Fibroblast of upper back skin (primary cell): ENCODE measurements around the gene MNX1.

Experiments used
- DNase-seq: peaks from one replicate; pipeline ENCODE4 v3.0.0-alpha.2; 2013

Gene MNX1

GRCh38 chr7:157010588-157011332 lies at the start of gene MNX1:
Gene MNX1 (minus strand): TSS chr7:157010663. CDS start chr7:157010350, 313 bp downstream.
- no peak for DNase-seq

GRCh38 chr7:157059534-157059933 lies 49.1 kb upstream of the MNX1 start:
- DNase-seq: no peak

- DNase-seq: no peak
These were observed 48.2 kb upstream of the MNX1 start for GRCh38 chr7:157058701-157059100.

GRCh38 chr7:157058068-157058467 lies 47.6 kb upstream of the MNX1 start:
- DNase-seq: no peak

GRCh38 chr7:157056957-157057902 lies 46.8 kb upstream of the MNX1 start:
- no peak for DNase-seq

- no peak for DNase-seq
These were observed 45.8 kb upstream of the MNX1 start for GRCh38 chr7:157056246-157056645.

- DNase-seq: no peak
These were observed 44.5 kb upstream of the MNX1 start for GRCh38 chr7:157054927-157055326.

GRCh38 chr7:157053118-157053517 lies 42.7 kb upstream of the MNX1 start:
- DNase-seq: no peak

- no peak for DNase-seq
These were observed 36.7 kb upstream of the MNX1 start for GRCh38 chr7:157047148-157047547.

GRCh38 chr7:157046681-157047080 lies 36.2 kb upstream of the MNX1 start:
- peak; percentile 78 for DNase-seq

- DNase-seq: no peak
These were observed 34.6 kb upstream of the MNX1 start for GRCh38 chr7:157044943-157045660.

- DNase-seq: peak; percentile 60
These were observed 33.8 kb upstream of the MNX1 start for GRCh38 chr7:157044147-157044687.

- DNase-seq: peak; percentile 88
These were observed 33.3 kb upstream of the MNX1 start for GRCh38 chr7:157043745-157044144.

- no peak for DNase-seq
These were observed 31.2 kb upstream of the MNX1 start for GRCh38 chr7:157041514-157042277.

- peak; percentile 9 for DNase-seq
These were observed 30.5 kb upstream of the MNX1 start for GRCh38 chr7:157041004-157041403.

- DNase-seq: no peak
These were observed 27.2 kb upstream of the MNX1 start for GRCh38 chr7:157037635-157038034.

- no peak for DNase-seq
These were observed 26.6 kb upstream of the MNX1 start for GRCh38 chr7:157037028-157037427.

GRCh38 chr7:157035979-157036378 lies 25.5 kb upstream of the MNX1 start:
- DNase-seq: no peak

GRCh38 chr7:157035302-157035701 lies 24.8 kb upstream of the MNX1 start:
- no peak for DNase-seq

GRCh38 chr7:157033483-157034473 lies 23.3 kb upstream of the MNX1 start:
- no peak for DNase-seq
